HEK293 (cell line): Measurements from ENCODE around the gene TCEAL7.

Source experiments
- CTCF ChIA-PET: fragments of 350-600 bp; formaldehyde crosslinking; extraction: SDS; loops from one replicate; lab custom pipeline; 2021; ENCODE audit warnings: antibody characterized with exemption; lab: Yijun Ruan, JAX
- POLR2A ChIA-PET: fragments of 300-600 bp; formaldehyde crosslinking; extraction: SDS; loops from one replicate; lab custom pipeline; 2020; ENCODE audit warnings: antibody characterized with exemption, inconsistent platforms; lab: Yijun Ruan, JAX
- H3K27ac ChIP-seq: fragments of 200-500 bp; sonication (Bioruptor generic); 2 replicates; pipeline ENCODE4 v1.5.1; 2014; ENCODE audit warnings: low read depth, low read length, control low read depth, inconsistent platforms; ENCODE audit errors: extremely low read depth
- H3K36me3 ChIP-seq, 2 experiments: fragments of 200-500 bp in 1 of 2; sonication (Bioruptor generic) in 1 of 2; 1 replicate in 1 of 2; 2 replicates in 1 of 2; pipeline ENCODE4 v1.5.1; 2014 to 2017; ENCODE audit warnings: inconsistent platforms in 2 of 2, low read length in 2 of 2; ENCODE audit not compliant: control insufficient read depth in 2 of 2, insufficient read depth in 1 of 2
- H3K4me1 ChIP-seq: fragments of 200-500 bp; sonication (Bioruptor generic); 2 replicates; pipeline ENCODE4 v1.5.1; 2014; ENCODE audit warnings: mild to moderate bottlenecking, low read length, inconsistent platforms; ENCODE audit not compliant: control insufficient read depth, insufficient read depth
- H3K4me3 ChIP-seq: 2 replicates; pipeline ENCODE4 v1.5.1; 2011; ENCODE audit warnings: low read depth, mild to moderate bottlenecking, control low read depth, low read length, moderate library complexity
- H3K9me3 ChIP-seq: fragments of 200-500 bp; sonication (Bioruptor generic); 2 replicates; pipeline ENCODE4 v1.5.1; 2014; ENCODE audit warnings: low read depth, low read length, inconsistent platforms; ENCODE audit not compliant: control insufficient read depth, insufficient read depth
- GFI1B ChIP-seq: fragments of 450-650 bp; formaldehyde crosslinking; IDR thresholded peaks from 2 replicates; pipeline ENCODE4 v1.5.1; 2016; ENCODE audit warnings: missing biosample characterization, missing genetic modification characterization
- KLF8 ChIP-seq: fragments of 450-650 bp; formaldehyde crosslinking; IDR thresholded peaks from 2 replicates; pipeline ENCODE4 v1.5.1; 2016; ENCODE audit warnings: missing biosample characterization, missing genetic modification characterization
- MZF1 ChIP-seq: fragments of 450-650 bp; formaldehyde crosslinking; IDR thresholded peaks from 2 replicates; pipeline ENCODE4 v1.5.1; 2017; ENCODE audit warnings: missing biosample characterization, missing genetic modification characterization, borderline replicate concordance
- ZNF24 ChIP-seq: fragments of 450-650 bp; formaldehyde crosslinking; IDR thresholded peaks from 2 replicates; pipeline ENCODE4 v1.5.1; 2016; ENCODE audit warnings: missing biosample characterization, missing genetic modification characterization
- ZNF335 ChIP-seq: fragments of 450-650 bp; formaldehyde crosslinking; conservative IDR thresholded peaks from 2 replicates; pipeline ENCODE4 v1.5.1; 2016; ENCODE audit warnings: missing biosample characterization, missing genetic modification characterization
- ZNF416 ChIP-seq: fragments of 450-650 bp; formaldehyde crosslinking; IDR thresholded peaks from 2 replicates; pipeline ENCODE4 v1.5.1; 2016; ENCODE audit warnings: missing biosample characterization, missing genetic modification characterization
- ZNF48 ChIP-seq: fragments of 450-650 bp; formaldehyde crosslinking; IDR thresholded peaks from 2 replicates; pipeline ENCODE4 v1.5.1; 2016; ENCODE audit warnings: missing biosample characterization, missing genetic modification characterization
- ZNF529 ChIP-seq: fragments of 450-650 bp; formaldehyde crosslinking; IDR thresholded peaks from 2 replicates; pipeline ENCODE4 v1.5.1; 2017; ENCODE audit warnings: missing genetic modification characterization, missing biosample characterization; ENCODE audit not compliant: insufficient replicate concordance
- ZNF610 ChIP-seq: fragments of 450-650 bp; formaldehyde crosslinking; IDR thresholded peaks from 2 replicates; pipeline ENCODE4 v1.5.1; 2016; ENCODE audit warnings: missing biosample characterization, missing genetic modification characterization, borderline replicate concordance
- ZNF629 ChIP-seq: fragments of 450-650 bp; formaldehyde crosslinking; IDR thresholded peaks from 2 replicates; pipeline ENCODE4 v1.5.1; 2017; ENCODE audit warnings: missing biosample characterization, missing genetic modification characterization
- ZNF785 ChIP-seq: fragments of 450-650 bp; formaldehyde crosslinking; IDR thresholded peaks from 2 replicates; pipeline ENCODE4 v1.5.1; 2016; ENCODE audit warnings: missing biosample characterization, missing genetic modification characterization
- ZNF830 ChIP-seq: fragments of 450-650 bp; IDR thresholded peaks from 2 replicates; pipeline ENCODE4 v1.5.0; 2018; ENCODE audit warnings: missing biosample characterization, missing genetic modification characterization, low read depth, mild to moderate bottlenecking, moderate library complexity
- TF ChIP-seq, protein P1 (sequence below): fragments of 450-650 bp; formaldehyde crosslinking; IDR thresholded peaks from 2 replicates; pipeline ENCODE4 v1.5.1; 2016; ENCODE audit warnings: missing biosample characterization, missing genetic modification characterization
- TF ChIP-seq, protein P2 (sequence below): fragments of 450-650 bp; formaldehyde crosslinking; IDR thresholded peaks from 2 replicates; pipeline ENCODE4 v1.5.0; 2017; ENCODE audit warnings: missing biosample characterization, missing genetic modification characterization, borderline replicate concordance
- TF ChIP-seq, protein P3 (sequence below): fragments of 450-650 bp; IDR thresholded peaks from 2 replicates; pipeline ENCODE4 v1.5.1; 2018; ENCODE audit warnings: missing biosample characterization, missing genetic modification characterization
- TF ChIP-seq, protein P4 (sequence below): fragments of 450-650 bp; formaldehyde crosslinking; IDR thresholded peaks from 2 replicates; pipeline ENCODE4 v1.5.1; 2016; ENCODE audit warnings: missing biosample characterization, missing genetic modification characterization
- TF ChIP-seq, protein P5 (sequence below): fragments of 450-650 bp; formaldehyde crosslinking; IDR thresholded peaks from 2 replicates; pipeline ENCODE4 v1.5.1; 2016; ENCODE audit warnings: missing biosample characterization, missing genetic modification characterization

Gene TCEAL7

DNA sequence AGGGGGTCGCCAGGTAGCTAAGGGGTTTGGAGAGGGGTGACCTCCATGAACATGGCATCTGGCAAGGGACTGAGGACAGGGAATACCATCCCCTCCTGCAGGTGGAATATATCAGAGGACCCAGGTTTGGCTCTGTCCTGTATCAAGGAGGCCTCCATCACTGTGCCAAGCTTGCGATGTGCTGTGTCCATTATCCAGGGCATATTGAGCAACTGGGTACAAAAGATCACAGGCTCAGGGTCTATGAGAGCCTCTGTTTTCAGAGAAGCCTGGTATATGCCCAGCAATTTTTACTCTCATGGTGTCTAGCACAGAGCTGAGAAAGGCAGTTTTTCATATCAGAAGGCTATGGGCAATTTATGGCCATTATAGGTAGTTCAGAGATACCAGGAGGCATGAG, 36.9 kb upstream of the TCEAL7 start:
- H3K9me3 ChIP-seq: no peaks in the 10 kb centered on the region
- ChIA-PET POLR2A (no interaction called here), CTCF (interaction anchor here (0.6 kb wide), 1 partner anchor 114 kb away, joined by 5 read pairs; no protein-coding TSS in a partner anchor)
- H3K27ac ChIP-seq: no peak overlapping the region
- TF ChIP-seq, protein P1, sequence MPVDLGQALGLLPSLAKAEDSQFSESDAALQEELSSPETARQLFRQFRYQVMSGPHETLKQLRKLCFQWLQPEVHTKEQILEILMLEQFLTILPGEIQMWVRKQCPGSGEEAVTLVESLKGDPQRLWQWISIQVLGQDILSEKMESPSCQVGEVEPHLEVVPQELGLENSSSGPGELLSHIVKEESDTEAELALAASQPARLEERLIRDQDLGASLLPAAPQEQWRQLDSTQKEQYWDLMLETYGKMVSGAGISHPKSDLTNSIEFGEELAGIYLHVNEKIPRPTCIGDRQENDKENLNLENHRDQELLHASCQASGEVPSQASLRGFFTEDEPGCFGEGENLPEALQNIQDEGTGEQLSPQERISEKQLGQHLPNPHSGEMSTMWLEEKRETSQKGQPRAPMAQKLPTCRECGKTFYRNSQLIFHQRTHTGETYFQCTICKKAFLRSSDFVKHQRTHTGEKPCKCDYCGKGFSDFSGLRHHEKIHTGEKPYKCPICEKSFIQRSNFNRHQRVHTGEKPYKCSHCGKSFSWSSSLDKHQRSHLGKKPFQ (tag by site-specific recombination): no peak
- TF ChIP-seq, protein P2, sequence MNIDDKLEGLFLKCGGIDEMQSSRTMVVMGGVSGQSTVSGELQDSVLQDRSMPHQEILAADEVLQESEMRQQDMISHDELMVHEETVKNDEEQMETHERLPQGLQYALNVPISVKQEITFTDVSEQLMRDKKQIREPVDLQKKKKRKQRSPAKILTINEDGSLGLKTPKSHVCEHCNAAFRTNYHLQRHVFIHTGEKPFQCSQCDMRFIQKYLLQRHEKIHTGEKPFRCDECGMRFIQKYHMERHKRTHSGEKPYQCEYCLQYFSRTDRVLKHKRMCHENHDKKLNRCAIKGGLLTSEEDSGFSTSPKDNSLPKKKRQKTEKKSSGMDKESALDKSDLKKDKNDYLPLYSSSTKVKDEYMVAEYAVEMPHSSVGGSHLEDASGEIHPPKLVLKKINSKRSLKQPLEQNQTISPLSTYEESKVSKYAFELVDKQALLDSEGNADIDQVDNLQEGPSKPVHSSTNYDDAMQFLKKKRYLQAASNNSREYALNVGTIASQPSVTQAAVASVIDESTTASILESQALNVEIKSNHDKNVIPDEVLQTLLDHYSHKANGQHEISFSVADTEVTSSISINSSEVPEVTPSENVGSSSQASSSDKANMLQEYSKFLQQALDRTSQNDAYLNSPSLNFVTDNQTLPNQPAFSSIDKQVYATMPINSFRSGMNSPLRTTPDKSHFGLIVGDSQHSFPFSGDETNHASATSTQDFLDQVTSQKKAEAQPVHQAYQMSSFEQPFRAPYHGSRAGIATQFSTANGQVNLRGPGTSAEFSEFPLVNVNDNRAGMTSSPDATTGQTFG (tag by site-specific recombination): no peak
- TF ChIP-seq, protein P3, sequence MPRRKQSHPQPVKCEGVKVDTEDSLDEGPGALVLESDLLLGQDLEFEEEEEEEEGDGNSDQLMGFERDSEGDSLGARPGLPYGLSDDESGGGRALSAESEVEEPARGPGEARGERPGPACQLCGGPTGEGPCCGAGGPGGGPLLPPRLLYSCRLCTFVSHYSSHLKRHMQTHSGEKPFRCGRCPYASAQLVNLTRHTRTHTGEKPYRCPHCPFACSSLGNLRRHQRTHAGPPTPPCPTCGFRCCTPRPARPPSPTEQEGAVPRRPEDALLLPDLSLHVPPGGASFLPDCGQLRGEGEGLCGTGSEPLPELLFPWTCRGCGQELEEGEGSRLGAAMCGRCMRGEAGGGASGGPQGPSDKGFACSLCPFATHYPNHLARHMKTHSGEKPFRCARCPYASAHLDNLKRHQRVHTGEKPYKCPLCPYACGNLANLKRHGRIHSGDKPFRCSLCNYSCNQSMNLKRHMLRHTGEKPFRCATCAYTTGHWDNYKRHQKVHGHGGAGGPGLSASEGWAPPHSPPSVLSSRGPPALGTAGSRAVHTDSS (tag by site-specific recombination): no peak
- TF ChIP-seq, protein P4, sequence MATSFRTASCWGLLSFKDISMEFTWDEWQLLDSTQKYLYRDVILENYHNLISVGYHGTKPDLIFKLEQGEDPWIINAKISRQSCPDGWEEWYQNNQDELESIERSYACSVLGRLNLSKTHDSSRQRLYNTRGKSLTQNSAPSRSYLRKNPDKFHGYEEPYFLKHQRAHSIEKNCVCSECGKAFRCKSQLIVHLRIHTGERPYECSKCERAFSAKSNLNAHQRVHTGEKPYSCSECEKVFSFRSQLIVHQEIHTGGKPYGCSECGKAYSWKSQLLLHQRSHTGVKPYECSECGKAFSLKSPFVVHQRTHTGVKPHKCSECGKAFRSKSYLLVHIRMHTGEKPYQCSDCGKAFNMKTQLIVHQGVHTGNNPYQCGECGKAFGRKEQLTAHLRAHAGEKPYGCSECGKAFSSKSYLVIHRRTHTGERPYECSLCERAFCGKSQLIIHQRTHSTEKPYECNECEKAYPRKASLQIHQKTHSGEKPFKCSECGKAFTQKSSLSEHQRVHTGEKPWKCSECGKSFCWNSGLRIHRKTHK (tag by site-specific recombination): no peak
- TF ChIP-seq MZF1 (tag by site-specific recombination) (no peak), ZNF629 (no peak), ZNF416 (tag by site-specific recombination) (no peak), KLF8 (tag by site-specific recombination) (no peak), ZNF830 (no peak), ZNF785 (no peak), ZNF335 (tag by site-specific recombination) (no peak), ZNF610 (tag by site-specific recombination) (no peak), GFI1B (tag by site-specific recombination) (no peak), ZNF48 (tag by site-specific recombination) (no peak), ZNF529 (tag by site-specific recombination) (no peak), ZNF24 (tag by site-specific recombination) (no peak)
- TF ChIP-seq, protein P5, sequence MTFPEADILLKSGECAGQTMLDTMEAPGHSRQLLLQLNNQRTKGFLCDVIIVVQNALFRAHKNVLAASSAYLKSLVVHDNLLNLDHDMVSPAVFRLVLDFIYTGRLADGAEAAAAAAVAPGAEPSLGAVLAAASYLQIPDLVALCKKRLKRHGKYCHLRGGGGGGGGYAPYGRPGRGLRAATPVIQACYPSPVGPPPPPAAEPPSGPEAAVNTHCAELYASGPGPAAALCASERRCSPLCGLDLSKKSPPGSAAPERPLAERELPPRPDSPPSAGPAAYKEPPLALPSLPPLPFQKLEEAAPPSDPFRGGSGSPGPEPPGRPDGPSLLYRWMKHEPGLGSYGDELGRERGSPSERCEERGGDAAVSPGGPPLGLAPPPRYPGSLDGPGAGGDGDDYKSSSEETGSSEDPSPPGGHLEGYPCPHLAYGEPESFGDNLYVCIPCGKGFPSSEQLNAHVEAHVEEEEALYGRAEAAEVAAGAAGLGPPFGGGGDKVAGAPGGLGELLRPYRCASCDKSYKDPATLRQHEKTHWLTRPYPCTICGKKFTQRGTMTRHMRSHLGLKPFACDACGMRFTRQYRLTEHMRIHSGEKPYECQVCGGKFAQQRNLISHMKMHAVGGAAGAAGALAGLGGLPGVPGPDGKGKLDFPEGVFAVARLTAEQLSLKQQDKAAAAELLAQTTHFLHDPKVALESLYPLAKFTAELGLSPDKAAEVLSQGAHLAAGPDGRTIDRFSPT (tag by site-specific recombination): no peak
- no peak overlapping the region for H3K4me3 ChIP-seq
- H3K36me3 ChIP-seq: no peaks in the 10 kb centered on the region
- no peaks in the 10 kb centered on the region for H3K4me1 ChIP-seq
